ENCODE results near the gene ESR1.

- no peak for TF ChIP-seq CTCF (IDR thresholded peaks at IDR 0.05)
- no peak for TF ChIP-seq POLR2A (IDR thresholded peaks at IDR 0.05; ENCODE audit: low read depth)
- no peak for TF ChIP-seq POLR2AphosphoS5 (IDR thresholded peaks at IDR 0.05)
These were observed 191.7 kb downstream of the ESR1 start for GRCh38 chr6:151999194-151999593.

All from esophagus muscularis mucosa (tissue), 3 donors.